IMR-90 (cell line): Measurements from ENCODE around the gene TRMT11. TPM values are rescaled to one million over a fixed set of nuclear protein-coding genes. Genes with fewer than 3 reads are reported as not detected.

Experiments used
- ATAC-seq: fragments of 200-7000 bp; cut with Tn5 transposase; 2 replicates; pipeline ENCODE4 v1.9.1; 2020; ENCODE audit warnings: low read depth, mild to moderate bottlenecking, moderate library complexity
- BruUV-seq: library from RNA; stranded (reverse); fragments of 400-500 nt; replicated peaks from 2 replicates; lab custom pipeline; 2021; lab: Mats Ljungman, UMichigan
- CTCF ChIA-PET: fragments of 300-600 bp; formaldehyde crosslinking; extraction: SDS; loops from one replicate; lab custom pipeline; 2021; ENCODE audit warnings: antibody characterized with exemption; lab: Yijun Ruan, JAX
- POLR2A ChIA-PET: fragments of 300-600 bp; sonication (Branson Sonifier 250); formaldehyde crosslinking; loops from one replicate; lab custom pipeline; 2022; ENCODE audit warnings: antibody characterized with exemption; ENCODE audit not compliant: unreplicated experiment; lab: Charles Lee
- DNase-seq: peaks from one replicate; pipeline ENCODE4 v3.0.0; 2013
- H2AFZ ChIP-seq: replicated peaks from 2 replicates; pipeline ENCODE3; 2013; ENCODE audit warnings: low read length, mild to moderate bottlenecking; ENCODE audit not compliant: poor library complexity
- H2AK5ac ChIP-seq: 2 replicates; pipeline ENCODE4 v1.6.1; 2013; ENCODE audit warnings: low read depth, low read length, inconsistent platforms
- H2AK9ac ChIP-seq: replicated peaks from 2 replicates; pipeline ENCODE3; 2013; ENCODE audit warnings: mild to moderate bottlenecking, low read depth, low read length, moderate library complexity; ENCODE audit not compliant: poor library complexity
- H2BK120ac ChIP-seq: 2 replicates; pipeline ENCODE4 v1.6.1; 2013; ENCODE audit warnings: low read depth, low read length, inconsistent platforms
- H2BK15ac ChIP-seq: 3 replicates; pipeline ENCODE4 v1.6.1; 2013; ENCODE audit warnings: low read depth, low read length, inconsistent platforms
- H2BK20ac ChIP-seq: 2 replicates; pipeline ENCODE4 v1.6.1; 2013; ENCODE audit warnings: low read depth, mild to moderate bottlenecking, inconsistent platforms, low read length, moderate library complexity
- H2BK5ac ChIP-seq: 2 replicates; pipeline ENCODE4 v1.6.1; 2013; ENCODE audit warnings: mild to moderate bottlenecking, low read depth, low read length, inconsistent platforms; ENCODE audit not compliant: poor library complexity, severe bottlenecking
- H3K14ac ChIP-seq: replicated peaks from 2 replicates; pipeline ENCODE4 v1.6.1; 2013; ENCODE audit warnings: low read depth, low read length, inconsistent platforms
- H3K18ac ChIP-seq: 2 replicates; pipeline ENCODE4 v1.6.1; 2013; ENCODE audit warnings: low read depth, low read length, control low read depth
- H3K23ac ChIP-seq: 2 replicates; pipeline ENCODE4 v1.6.1; 2013; ENCODE audit warnings: low read depth, low read length, inconsistent platforms
- H3K27ac ChIP-seq: 2 replicates; pipeline ENCODE4 v1.5.1; 2013; ENCODE audit warnings: mild to moderate bottlenecking, control low read depth, low read length; ENCODE audit not compliant: insufficient read depth
- H3K27me3 ChIP-seq: 2 replicates; pipeline ENCODE4 v1.6.1; 2013; ENCODE audit warnings: low read length; ENCODE audit not compliant: control insufficient read depth, insufficient read depth
- H3K36me3 ChIP-seq: 2 replicates; pipeline ENCODE4 v1.6.1; 2013; ENCODE audit warnings: low read length, mixed read lengths; ENCODE audit not compliant: control insufficient read depth, insufficient read depth
- H3K4ac ChIP-seq: 2 replicates; pipeline ENCODE4 v1.6.1; 2013; ENCODE audit warnings: low read depth, low read length, inconsistent platforms
- H3K4me1 ChIP-seq: 2 replicates; pipeline ENCODE4 v1.6.1; 2013; ENCODE audit warnings: low read length, mixed read lengths; ENCODE audit not compliant: control insufficient read depth, insufficient read depth
- H3K4me2 ChIP-seq: 2 replicates; pipeline ENCODE4 v1.6.1; 2013; ENCODE audit warnings: low read depth, mild to moderate bottlenecking, control low read depth, low read length, moderate library complexity
- H3K4me3 ChIP-seq: 2 replicates; pipeline ENCODE4 v1.5.1; 2013; ENCODE audit warnings: low read depth, mild to moderate bottlenecking, control low read depth, low read length, moderate library complexity; ENCODE audit not compliant: insufficient read depth
- H3K56ac ChIP-seq: 2 replicates; pipeline ENCODE4 v1.6.1; 2013; ENCODE audit warnings: low read length, inconsistent platforms; ENCODE audit not compliant: insufficient read depth; ENCODE audit errors: extremely low read depth
- H3K79me1 ChIP-seq, 2 experiments: 2 replicates each; pipeline ENCODE4 v1.6.1; 2013; ENCODE audit warnings: low read length in 2 of 2, inconsistent platforms in 1 of 2, low read depth in 1 of 2
- H3K9ac ChIP-seq: 2 replicates; pipeline ENCODE4 v1.6.1; 2013; ENCODE audit warnings: low read depth, low read length, control low read depth
- H3K9me1 ChIP-seq: 2 replicates; pipeline ENCODE4 v1.6.1; 2013; ENCODE audit warnings: low read length, inconsistent platforms; ENCODE audit not compliant: insufficient read depth
- H3K9me3 ChIP-seq: 2 replicates; pipeline ENCODE4 v1.6.1; 2013; ENCODE audit warnings: low read length; ENCODE audit not compliant: control insufficient read depth, insufficient read depth
- H4K20me1 ChIP-seq: 2 replicates; pipeline ENCODE4 v1.6.1; 2013; ENCODE audit warnings: low read length, inconsistent platforms; ENCODE audit not compliant: insufficient read depth
- H4K5ac ChIP-seq: 2 replicates; pipeline ENCODE4 v1.6.1; 2013; ENCODE audit warnings: mild to moderate bottlenecking, low read depth, low read length, control low read depth
- H4K8ac ChIP-seq, 2 experiments: 2 replicates each; pipeline ENCODE4 v1.6.1; 2013; ENCODE audit warnings: low read depth in 2 of 2, low read length in 2 of 2, control low read depth in 1 of 2, inconsistent platforms in 1 of 2
- H4K91ac ChIP-seq: 2 replicates; pipeline ENCODE4 v1.6.1; 2013; ENCODE audit warnings: low read depth, low read length, inconsistent platforms; ENCODE audit not compliant: insufficient read depth
- BHLHE40 ChIP-seq: fragments of 150-350 bp; IDR thresholded peaks from 2 replicates; pipeline ENCODE4 v1.6.1; 2016; ENCODE audit warnings: mild to moderate bottlenecking, low read depth, low read length
- CEBPB ChIP-seq: IDR thresholded peaks from 2 replicates; pipeline ENCODE4 v1.6.1; 2012; ENCODE audit warnings: low read depth, low read length, improper control_type of control experiment
- CHD1 ChIP-seq: IDR thresholded peaks from 2 replicates; pipeline ENCODE4 v1.6.1; 2012; ENCODE audit warnings: low read depth, low read length, improper control_type of control experiment
- FOS ChIP-seq: fragments of 150-350 bp; IDR thresholded peaks from 2 replicates; pipeline ENCODE4 v1.6.1; 2016; ENCODE audit warnings: low read depth, low read length
- MAFK ChIP-seq: IDR thresholded peaks from 2 replicates; pipeline ENCODE4 v1.6.1; 2012; ENCODE audit warnings: low read depth, low read length, improper control_type of control experiment
- MAZ ChIP-seq: IDR thresholded peaks from 2 replicates; pipeline ENCODE4 v1.6.1; 2012; ENCODE audit warnings: low read depth, mild to moderate bottlenecking, low read length, improper control_type of control experiment, moderate library complexity, borderline replicate concordance
- MXI1 ChIP-seq: IDR thresholded peaks from 2 replicates; pipeline ENCODE4 v1.6.1; 2012; ENCODE audit warnings: low read depth, mild to moderate bottlenecking, low read length, moderate library complexity, borderline replicate concordance
- NFE2L2 ChIP-seq: fragments of 150-350 bp; IDR thresholded peaks from 2 replicates; pipeline ENCODE4 v1.6.1; 2016; ENCODE audit warnings: low read depth, mild to moderate bottlenecking, low read length
- POLR2A ChIP-seq: IDR thresholded peaks from 2 replicates; pipeline ENCODE4 v1.6.1; 2012; ENCODE audit warnings: mild to moderate bottlenecking, low read depth, low read length
- RAD21 ChIP-seq: IDR thresholded peaks from 2 replicates; pipeline ENCODE4 v1.6.1; 2012; ENCODE audit warnings: low read length, improper control_type of control experiment
- RCOR1 ChIP-seq: IDR thresholded peaks from 2 replicates; pipeline ENCODE4 v1.6.1; 2012; ENCODE audit warnings: mild to moderate bottlenecking, low read length, improper control_type of control experiment; ENCODE audit not compliant: insufficient replicate concordance
- RFX5 ChIP-seq: IDR thresholded peaks from 2 replicates; pipeline ENCODE4 v1.8.0; 2012; ENCODE audit warnings: low read depth, mild to moderate bottlenecking, low read length, moderate library complexity
- SMC3 ChIP-seq: fragments of 150-350 bp; IDR thresholded peaks from 2 replicates; pipeline ENCODE4 v1.6.1; 2016; ENCODE audit warnings: low read depth, mild to moderate bottlenecking, antibody characterized with exemption, low read length, moderate library complexity
- WGBS, 2 experiments: methylation state at CpG; one replicate each; pipeline versions ENCODE4 v1.1.5 to v1.1.7; 2013; ENCODE audit warnings: missing lambda C conversion rate in 2 of 2; ENCODE audit not compliant: insufficient read length in 1 of 2; ENCODE audit errors: extremely low coverage in 2 of 2; 5-methylcytosine and 5-hydroxymethylcytosine counted together
- dilution Hi-C: fragments of 300-500 bp; cut with HindIII; formaldehyde crosslinking; loops from one replicate; pipeline ENCODE4 v1.14.3; 2018; ENCODE audit warnings: low sequenced_read_pairs; ENCODE audit not compliant: unreplicated experiment
- in situ Hi-C: fragments of 300-500 bp; cut with MboI; formaldehyde crosslinking; loops from 3 replicates; pipeline ENCODE4 v1.14.3; 2019; ENCODE audit warnings: low sequenced_read_pairs, inconsistent platforms, mixed read lengths
- intact Hi-C: fragments of 100-400 bp; cut with micrococcal nuclease; formaldehyde crosslinking; loops from 2 replicates; pipeline ENCODE4 v1.10.0; 2022
- polyA plus RNA-seq, 3 experiments: library from polyadenylated mRNA; depleted of rRNA; stranded (reverse); fragments of >200 nt; gene quantifications; 2 replicates each; pipeline ENCODE4 v1.2.3, GENCODE V29; 2012; ENCODE audit warnings: low replicate concordance in 1 of 3
- total RNA-seq: library from RNA; depleted of rRNA; stranded (reverse); fragments of >200 nt; gene quantifications from 2 replicates; pipeline ENCODE4 v1.2.3, GENCODE V29; 2012
- TF ChIP-seq, protein P1 (sequence below): fragments of 150-350 bp; IDR thresholded peaks from 2 replicates; pipeline ENCODE4 v1.6.1; 2016; ENCODE audit warnings: low read depth, mild to moderate bottlenecking, low read length, moderate library complexity, borderline replicate concordance
- TF ChIP-seq, protein P2 (sequence below): conservative IDR thresholded peaks from 2 replicates; pipeline ENCODE4 v1.5.1; 2012; ENCODE audit warnings: mild to moderate bottlenecking, low read depth, low read length, improper control_type of control experiment
- TF ChIP-seq, protein P3 (sequence below): fragments of 150-350 bp; IDR thresholded peaks from 2 replicates; pipeline ENCODE4 v1.6.1; 2017; ENCODE audit warnings: mild to moderate bottlenecking, antibody characterized with exemption, low read length, low read depth

TRMT11 gene
- total and polyA plus RNA-seq, 2 of the 4 experiments (the other 2 are of a cell fraction), result 14.3 to 19.0 TPM

DNA sequence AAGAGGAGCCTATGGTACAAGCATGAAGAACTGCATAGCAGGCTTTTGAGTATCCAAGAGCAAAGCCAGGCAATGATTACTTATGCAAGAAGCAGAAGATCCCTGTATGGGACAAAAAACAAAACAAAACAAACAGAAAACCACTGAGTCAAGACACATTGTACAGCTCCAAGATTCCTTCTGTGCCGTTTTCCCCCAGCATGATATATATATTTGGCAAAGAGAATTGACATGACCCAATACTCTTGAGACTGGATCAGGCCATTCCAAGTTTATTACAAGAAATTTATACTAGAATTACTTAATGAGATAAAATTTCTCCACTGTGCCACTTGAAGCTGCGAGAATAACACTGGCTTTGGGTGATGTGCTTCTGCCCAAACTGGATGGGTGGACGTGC is 65.5 kb downstream of the TRMT11 start:
- Histone ChIP-seq H3K36me3 (peaks cover 2% of the 10 kb centered on the region; the same call in 1 of the 2 replicates), H3K56ac (no peak overlapping the region), H3K18ac (no peak overlapping the region), H3K4ac (no peak overlapping the region), H3K4me1 (no peaks in the 10 kb centered on the region), H2AFZ (no peak overlapping the region), H2BK120ac (no peak overlapping the region), H3K4me2 (no peak overlapping the region), H2BK15ac (no peak overlapping the region), H3K4me3 (no peak overlapping the region), H2BK20ac (no peak overlapping the region), H2AK9ac (no peak overlapping the region), H2BK5ac (no peak overlapping the region), H4K5ac (no peak overlapping the region), H3K9ac (no peak overlapping the region), H3K27me3 (no peaks in the 10 kb centered on the region), H3K23ac (no peak overlapping the region), H3K27ac (no peak overlapping the region), H4K8ac (no peak overlapping the region), H2AK5ac (no peak overlapping the region), H3K9me1 (no peaks in the 10 kb centered on the region), H4K20me1 (no peaks in the 10 kb centered on the region), H3K79me1 (no peaks in the 10 kb centered on the region), H3K14ac (no peak overlapping the region), H3K9me3 (no peaks in the 10 kb centered on the region), H4K91ac (no peak overlapping the region)
- TF ChIP-seq RFX5 (no peak), SMC3 (no peak), CEBPB (no peak), MAZ (no peak), CHD1 (no peak), MXI1 (no peak), NFE2L2 (no peak), POLR2A (no peak), RAD21 (no peak), BHLHE40 (no peak), FOS (no peak), RCOR1 (no peak), MAFK (no peak)
- TF ChIP-seq, protein P1, sequence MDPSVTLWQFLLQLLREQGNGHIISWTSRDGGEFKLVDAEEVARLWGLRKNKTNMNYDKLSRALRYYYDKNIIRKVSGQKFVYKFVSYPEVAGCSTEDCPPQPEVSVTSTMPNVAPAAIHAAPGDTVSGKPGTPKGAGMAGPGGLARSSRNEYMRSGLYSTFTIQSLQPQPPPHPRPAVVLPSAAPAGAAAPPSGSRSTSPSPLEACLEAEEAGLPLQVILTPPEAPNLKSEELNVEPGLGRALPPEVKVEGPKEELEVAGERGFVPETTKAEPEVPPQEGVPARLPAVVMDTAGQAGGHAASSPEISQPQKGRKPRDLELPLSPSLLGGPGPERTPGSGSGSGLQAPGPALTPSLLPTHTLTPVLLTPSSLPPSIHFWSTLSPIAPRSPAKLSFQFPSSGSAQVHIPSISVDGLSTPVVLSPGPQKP, result no peak
- TF ChIP-seq, protein P2, sequence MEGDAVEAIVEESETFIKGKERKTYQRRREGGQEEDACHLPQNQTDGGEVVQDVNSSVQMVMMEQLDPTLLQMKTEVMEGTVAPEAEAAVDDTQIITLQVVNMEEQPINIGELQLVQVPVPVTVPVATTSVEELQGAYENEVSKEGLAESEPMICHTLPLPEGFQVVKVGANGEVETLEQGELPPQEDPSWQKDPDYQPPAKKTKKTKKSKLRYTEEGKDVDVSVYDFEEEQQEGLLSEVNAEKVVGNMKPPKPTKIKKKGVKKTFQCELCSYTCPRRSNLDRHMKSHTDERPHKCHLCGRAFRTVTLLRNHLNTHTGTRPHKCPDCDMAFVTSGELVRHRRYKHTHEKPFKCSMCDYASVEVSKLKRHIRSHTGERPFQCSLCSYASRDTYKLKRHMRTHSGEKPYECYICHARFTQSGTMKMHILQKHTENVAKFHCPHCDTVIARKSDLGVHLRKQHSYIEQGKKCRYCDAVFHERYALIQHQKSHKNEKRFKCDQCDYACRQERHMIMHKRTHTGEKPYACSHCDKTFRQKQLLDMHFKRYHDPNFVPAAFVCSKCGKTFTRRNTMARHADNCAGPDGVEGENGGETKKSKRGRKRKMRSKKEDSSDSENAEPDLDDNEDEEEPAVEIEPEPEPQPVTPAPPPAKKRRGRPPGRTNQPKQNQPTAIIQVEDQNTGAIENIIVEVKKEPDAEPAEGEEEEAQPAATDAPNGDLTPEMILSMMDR, result no peak
- TF ChIP-seq, protein P3, sequence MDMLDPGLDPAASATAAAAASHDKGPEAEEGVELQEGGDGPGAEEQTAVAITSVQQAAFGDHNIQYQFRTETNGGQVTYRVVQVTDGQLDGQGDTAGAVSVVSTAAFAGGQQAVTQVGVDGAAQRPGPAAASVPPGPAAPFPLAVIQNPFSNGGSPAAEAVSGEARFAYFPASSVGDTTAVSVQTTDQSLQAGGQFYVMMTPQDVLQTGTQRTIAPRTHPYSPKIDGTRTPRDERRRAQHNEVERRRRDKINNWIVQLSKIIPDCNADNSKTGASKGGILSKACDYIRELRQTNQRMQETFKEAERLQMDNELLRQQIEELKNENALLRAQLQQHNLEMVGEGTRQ, result no peak
- dilution Hi-C loops (no loop called here), intact Hi-C loops (no loop called here), in situ Hi-C loops (no loop called here)
- ATAC-seq, result no peak
- ChIA-PET CTCF (no interaction called here), POLR2A (no interaction called here)
- no peak for DNase-seq
- no CpG with 5 or more reads among the region's 3 CpGs for WGBS, 2 experiments
- no TSS peak for BruUV-seq
